ENCODE measurements around the gene SERPINA1. TPM values are rescaled to one million over a fixed set of nuclear protein-coding genes. Genes with fewer than 3 reads are reported as not detected.
A peak's percentile ranks its signal among the peaks of the same experiment; 100 is the strongest.

Gene SERPINA1
- 9.1 TPM for total RNA-seq (2021; ENCODE audit: unreplicated experiment)
- 4.9 and 6.6 TPM in 2 replicates for polyA plus RNA-seq (2012)
- Bru-seq, nascent RNA: percentile 20 among the genes with signal in this experiment
- BruChase-seq, experiment 1, labeled RNA remaining after a 6-hour chase: percentile 27 among the genes with signal in this experiment
- percentile 17 among the genes with signal in this experiment for BruChase-seq, experiment 2, labeled RNA remaining after a 2-hour chase
- long read RNA-seq, partial matches to known transcripts: 0 of 3 reads
- long read RNA-seq, other reads (novel, unspliced or antisense): 0 of 3 reads

- POLR2A ChIA-PET: no interaction called here
- TF ChIP-seq SP1 (IDR thresholded peaks at IDR 0.05; ENCODE audit: low read depth): peak; percentile 39
- TF ChIP-seq EGR1 (IDR thresholded peaks at IDR 0.05; ENCODE audit: low read depth): peak; percentile 72; the same call in 1 of the 2 replicates
- TF ChIP-seq CBX3 (IDR thresholded peaks at IDR 0.05; ENCODE audit: low read depth): peak; percentile 40; the same call in 1 of the 2 replicates
- TF ChIP-seq MAX (IDR thresholded peaks at IDR 0.05): no peak
- TF ChIP-seq FOSL1 (IDR thresholded peaks at IDR 0.05; ENCODE audit: low read depth): no peak; the same call in 1 of the 2 replicates
- TF ChIP-seq JUND (IDR thresholded peaks at IDR 0.05): 0 out of 2 replicates have a peak, but pooled peaks have one; percentile 19
- TF ChIP-seq ATF3 (IDR thresholded peaks at IDR 0.05): no peak
- no peaks in the 10 kb centered on the region for H3K27me3 ChIP-seq (ENCODE audit: insufficient read depth, low read length)
- intact Hi-C loops (cut with micrococcal nuclease): no loop called here
- H3K27ac ChIP-seq (ENCODE audit: low read depth, low read length): peak within 1 kb of the TSS; percentile 12; the same call in 1 of the 2 replicates
- RAD21 ChIA-PET (ENCODE audit: low non-redundant PET in 1 of 2, low total read pairs in 2 of 2, uncharacterized antibody in 2 of 2, unreplicated experiment in 2 of 2): no interaction called here
- CTCF ChIA-PET: no interaction called here
- no peaks in the 10 kb centered on the region for H3K9me3 ChIP-seq (ENCODE audit: control insufficient read depth in 1 of 2, insufficient read depth in 1 of 2, low read depth in 1 of 2, low read length in 2 of 2)
- no TSS peak for BruUV-seq (replicated peaks)
- no peak within 1 kb of the TSS for H2AFZ ChIP-seq (ENCODE audit: low read depth, low read length, poor library complexity, severe bottlenecking)
- no peak within 1 kb of the TSS for H3K4me3 ChIP-seq (replicated peaks in 1 of 2; ENCODE audit: low read depth in 1 of 2, low read length in 2 of 2)
- ATAC-seq (peak; percentile 69), DNase-seq (ENCODE audit: low read depth, low spot score) (no peak)
- H3K4me1 ChIP-seq (ENCODE audit: control insufficient read depth in 1 of 2, insufficient read depth in 2 of 2, low read length in 2 of 2): peaks cover 10 to 27% of the 10 kb centered on the region in 2 experiments
- no peaks in the 10 kb centered on the region for H3K9me2 ChIP-seq (ENCODE audit: insufficient read depth)
- H3K4me2 ChIP-seq (ENCODE audit: low read length): peak within 1 kb of the TSS; percentile 46
- H3K9ac ChIP-seq (ENCODE audit: low read length): no peak within 1 kb of the TSS
- no peaks in the 10 kb centered on the region for H3K36me3 ChIP-seq (ENCODE audit: control insufficient read depth in 1 of 2, insufficient read depth in 2 of 2, low read length in 2 of 2)
- no peaks in the 10 kb centered on the region for H4K20me1 ChIP-seq (ENCODE audit: insufficient read depth)
- no peaks in the 10 kb centered on the region for H3K79me2 ChIP-seq (ENCODE audit: insufficient read depth, low read length)
Observed at GRCh38 chr14:94388384-94389103, at the start of gene SERPINA1. Gene SERPINA1 (minus strand): TSS chr14:94388602. CDS start chr14:94383237, 5,365 bp downstream.

GRCh38 chr14:94428610-94429009 is 40.2 kb upstream of the SERPINA1 start:
- intact Hi-C loops (cut with micrococcal nuclease): loop anchor here (10.0 kb wide), 1 partner anchor 316 kb away; no protein-coding TSS in a partner anchor
- CTCF ChIA-PET: interaction anchor here (1.2 kb wide), 1 partner anchor 58 kb away, joined by 3 read pairs; no protein-coding TSS in a partner anchor
- H4K20me1 ChIP-seq (ENCODE audit: insufficient read depth): no peaks in the 10 kb centered on the region
- no peak for TF ChIP-seq ELF1 (IDR thresholded peaks at IDR 0.05; ENCODE audit: borderline replicate concordance, low read depth)
- TF ChIP-seq SP1 (IDR thresholded peaks at IDR 0.05; ENCODE audit: low read depth): no peak
- TF ChIP-seq ATF3 (IDR thresholded peaks at IDR 0.05): no peak
- TF ChIP-seq ZNF274 (IDR thresholded peaks at IDR 0.05; ENCODE audit: low read depth, low read length): no peak
- TF ChIP-seq EZH2 (IDR thresholded peaks at IDR 0.05): no peak
- no peak for TF ChIP-seq RAD21 (IDR thresholded peaks at IDR 0.05; ENCODE audit: low read depth)
- no peak for TF ChIP-seq POLR2A (IDR thresholded peaks at IDR 0.05; ENCODE audit: borderline replicate concordance, extremely low read depth, insufficient read depth, insufficient read length)
- TF ChIP-seq ZFX (IDR thresholded peaks at IDR 0.05): no peak
- TF ChIP-seq SRF (IDR thresholded peaks at IDR 0.05; ENCODE audit: low read depth): no peak
- TF ChIP-seq POLR2AphosphoS5 (IDR thresholded peaks at IDR 0.05; ENCODE audit: low read depth, low read length): no peak
- TF ChIP-seq EGR1 (IDR thresholded peaks at IDR 0.05; ENCODE audit: low read depth): no peak
- TF ChIP-seq JUND (IDR thresholded peaks at IDR 0.05): no peak
- TF ChIP-seq ZBTB33 (IDR thresholded peaks at IDR 0.05; ENCODE audit: extremely low read depth, insufficient replicate concordance, low read length): no peak
- TF ChIP-seq TCF7L2 (IDR thresholded peaks at IDR 0.05; ENCODE audit: borderline replicate concordance, extremely low read depth, insufficient read depth, insufficient read length): no peak

More at GRCh38 chr14:94428610-94429009, 40.2 kb upstream of the SERPINA1 start:
- no peak for DNase-seq (ENCODE audit: low read depth, low spot score)
- H3K4me3 ChIP-seq (replicated peaks in 1 of 2; ENCODE audit: low read depth in 1 of 2, low read length in 2 of 2): no peak overlapping the region
- H3K9ac ChIP-seq (ENCODE audit: low read length): no peak overlapping the region
- H3K27ac ChIP-seq (ENCODE audit: low read depth, low read length): no peak overlapping the region
- H3K9me2 ChIP-seq (ENCODE audit: insufficient read depth): no peaks in the 10 kb centered on the region
- H3K9me3 ChIP-seq (ENCODE audit: control insufficient read depth in 1 of 2, insufficient read depth in 1 of 2, low read depth in 1 of 2, low read length in 2 of 2): no peaks in the 10 kb centered on the region
- BruUV-seq (replicated peaks): no TSS peak
- H3K36me3 ChIP-seq (ENCODE audit: control insufficient read depth in 1 of 2, insufficient read depth in 2 of 2, low read length in 2 of 2): no peaks in the 10 kb centered on the region
- H3K79me2 ChIP-seq (ENCODE audit: insufficient read depth, low read length): no peaks in the 10 kb centered on the region
- H2AFZ ChIP-seq (ENCODE audit: low read depth, low read length, poor library complexity, severe bottlenecking): no peak overlapping the region
- ChIA-PET RAD21 (ENCODE audit: low non-redundant PET in 1 of 2, low total read pairs in 2 of 2, uncharacterized antibody in 2 of 2, unreplicated experiment in 2 of 2) (no interaction called here), POLR2A (no interaction called here)
- no peak overlapping the region for H3K4me2 ChIP-seq (ENCODE audit: low read length)
- peaks cover 0 to 2% of the 10 kb centered on the region in 2 experiments; a peak in 1 of 4 replicates for H3K4me1 ChIP-seq (ENCODE audit: control insufficient read depth in 1 of 2, insufficient read depth in 2 of 2, low read length in 2 of 2)
- no peak for ATAC-seq
- H3K27me3 ChIP-seq (ENCODE audit: insufficient read depth, low read length): peaks cover 10% of the 10 kb centered on the region

All from HCT116 (cell line).